A549 (cell line): ENCODE measurements around the gene DOCK6. TPM values are rescaled to one million over a fixed set of nuclear protein-coding genes. Genes with fewer than 3 reads are reported as not detected.

Experiments
- ATAC-seq, 2 experiments: fragments of 200-7000 bp in 1 of 2; fragments of >200 bp in 1 of 2; cut with Nextera tagmentation in 1 of 2; cut with Tn5 transposase in 1 of 2; 3 replicates each; pipeline versions ENCODE4 v1.8.0 to v1.9.1; 2018 to 2020; ENCODE audit warnings: mild to moderate bottlenecking in 1 of 2, moderate library complexity in 1 of 2
- CTCF ChIA-PET: fragments of 300-600 bp; sonication (Branson Sonifier 250); formaldehyde crosslinking; extraction: SDS; loops from one replicate; lab custom pipeline; 2021; ENCODE audit warnings: antibody characterized with exemption, inconsistent platforms; lab: Yijun Ruan, JAX
- POLR2A ChIA-PET: fragments of 350-600 bp; formaldehyde crosslinking; extraction: SDS; loops from one replicate; lab custom pipeline; 2021; ENCODE audit warnings: antibody characterized with exemption, inconsistent platforms; lab: Yijun Ruan, JAX
- DNase-seq, 2 experiments: peaks; one replicate each; pipeline versions ENCODE4 v3.0.0 to v3.0.0-alpha.2; 2011 to 2016; ENCODE audit warnings: low read depth in 1 of 2, low spot score in 1 of 2
- FAIRE-seq: peaks from 2 replicates; lab custom pipeline; 2011; peaks lifted over from hg19 to GRCh38; lab: Jason Lieb, UNC
- H3K27ac ChIP-seq, 2 experiments: fragments of >200 bp; sonication (Bioruptor Twin); formaldehyde crosslinking; 3 replicates each; pipeline ENCODE4 v1.5.1; 2016 to 2017
- H3K4me1 ChIP-seq: fragments of >200 bp; sonication (Bioruptor Twin); formaldehyde crosslinking; 3 replicates; pipeline ENCODE4 v1.6.1; 2016
- H3K4me2 ChIP-seq: fragments of >200 bp; sonication (Bioruptor Twin); formaldehyde crosslinking; 3 replicates; pipeline ENCODE4 v1.6.1; 2016
- H3K4me3 ChIP-seq: fragments of >200 bp; sonication (Bioruptor Twin); formaldehyde crosslinking; 3 replicates; pipeline ENCODE4 v1.5.1; 2016
- H3K9me3 ChIP-seq: fragments of >200 bp; sonication (Bioruptor Twin); formaldehyde crosslinking; 3 replicates; pipeline ENCODE4 v1.6.1; 2016
- BHLHE40 ChIP-seq: IDR thresholded peaks from 2 replicates; pipeline ENCODE4 v1.6.1; 2012; ENCODE audit warnings: low read depth, low read length, inconsistent platforms
- CBX8 ChIP-seq: fragments of 200-600 bp; sonication (generic); IDR thresholded peaks from 2 replicates; pipeline ENCODE4 v1.6.1; 2016
- EHF ChIP-seq: fragments of 250-450 bp; sonication (Bioruptor Pico); IDR thresholded peaks from 2 replicates; pipeline ENCODE4 v1.5.0; 2020; ENCODE audit warnings: mild to moderate bottlenecking
- EHMT2 ChIP-seq: fragments of 200-600 bp; sonication (generic); IDR thresholded peaks from 2 replicates; pipeline ENCODE4 v1.6.1; 2016; ENCODE audit warnings: antibody characterized with exemption, low read depth, mild to moderate bottlenecking, moderate library complexity
- ESRRA ChIP-seq: fragments of 150-350 bp; IDR thresholded peaks from 2 replicates; pipeline ENCODE4 v1.6.1; 2014; ENCODE audit warnings: mild to moderate bottlenecking, low read length, borderline replicate concordance
- HDAC2 ChIP-seq: fragments of 200-600 bp; sonication (generic); IDR thresholded peaks from 2 replicates; pipeline ENCODE4 v1.6.1; 2016
- HOXA7 ChIP-seq: fragments of 250-450 bp; sonication (Bioruptor Pico); IDR thresholded peaks from 2 replicates; pipeline ENCODE4 v1.5.0; 2020; ENCODE audit warnings: mild to moderate bottlenecking, moderate library complexity
- JUN ChIP-seq, 2 experiments: fragments of >200 bp; sonication (Bioruptor Twin); formaldehyde crosslinking; IDR thresholded peaks; 2 replicates in 1 of 2; 3 replicates in 1 of 2; pipeline ENCODE4 v1.6.1; 2016 to 2017
- KDM1A ChIP-seq: fragments of 200-600 bp; sonication (generic); IDR thresholded peaks from 2 replicates; pipeline ENCODE4 v1.6.1; 2016; ENCODE audit warnings: low read depth, mild to moderate bottlenecking
- KDM5A ChIP-seq: fragments of 200-600 bp; sonication (generic); IDR thresholded peaks from 2 replicates; pipeline ENCODE4 v1.6.1; 2016; ENCODE audit warnings: antibody characterized with exemption, mild to moderate bottlenecking
- MAFK ChIP-seq: fragments of 450-650 bp; IDR thresholded peaks from 2 replicates; pipeline ENCODE4 v1.6.1; 2014; ENCODE audit not compliant: partially characterized antibody
- MAZ ChIP-seq: fragments of 150-350 bp; IDR thresholded peaks from 2 replicates; pipeline ENCODE4 v1.6.1; 2014; ENCODE audit warnings: antibody characterized with exemption, low read depth, low read length, borderline replicate concordance
- NFE2L2 ChIP-seq: fragments of 150-350 bp; conservative IDR thresholded peaks from 2 replicates; pipeline ENCODE4 v1.6.1; 2014; ENCODE audit warnings: low read length
- POLR2A ChIP-seq: IDR thresholded peaks from 2 replicates; pipeline ENCODE4 v1.6.1; 2012; ENCODE audit warnings: mild to moderate bottlenecking, low read length
- POLR2AphosphoS2 ChIP-seq: conservative IDR thresholded peaks from 2 replicates; pipeline ENCODE4 v1.6.1; 2012; ENCODE audit warnings: low read length, improper control_type of control experiment, inconsistent platforms
- RCOR1 ChIP-seq: fragments of 150-350 bp; IDR thresholded peaks from 2 replicates; pipeline ENCODE4 v1.6.1; 2014; ENCODE audit warnings: antibody characterized with exemption, low read length, low read depth
- RFX5 ChIP-seq: fragments of 450-650 bp; IDR thresholded peaks from 2 replicates; pipeline ENCODE4 v1.7.1; 2014; ENCODE audit warnings: antibody characterized with exemption, mild to moderate bottlenecking, moderate library complexity
- SREBF2 ChIP-seq: fragments of 450-650 bp; IDR thresholded peaks from 2 replicates; pipeline ENCODE4 v1.6.1; 2014; ENCODE audit warnings: mild to moderate bottlenecking, moderate library complexity
- TFCP2L1 ChIP-seq: fragments of 250-450 bp; sonication (Bioruptor Pico); IDR thresholded peaks from 2 replicates; pipeline ENCODE4 v1.5.0; 2021; ENCODE audit warnings: mild to moderate bottlenecking
- TP53 ChIP-seq: fragments of 250-450 bp; sonication (Bioruptor Pico); IDR thresholded peaks from 2 replicates; pipeline ENCODE4 v1.5.0; 2021; ENCODE audit warnings: mild to moderate bottlenecking, moderate library complexity
- ZSCAN20 ChIP-seq: fragments of 250-450 bp; sonication (Bioruptor Pico); IDR thresholded peaks from 2 replicates; pipeline ENCODE4 v1.8.0; 2022; ENCODE audit warnings: mild to moderate bottlenecking, moderate library complexity
- WGBS: methylation state at CpG from one replicate; pipeline ENCODE4 v1.1.6; 2017; ENCODE audit errors: missing lambda C conversion rate; 5-methylcytosine and 5-hydroxymethylcytosine counted together
- polyA plus RNA-seq, 4 experiments: library from polyadenylated mRNA; depleted of rRNA in 3 of 4; stranded (reverse); fragments of >200 nt; fragmentation: RNase III in 1 of 4; extraction: RNeasy Plus Mini Kit Qiagen cat#74134 plus additional on column Dnase treatment in 1 of 4; gene quantifications; 2 replicates in 3 of 4; 3 replicates in 1 of 4; pipeline ENCODE4 v1.2.3, GENCODE V29; 2011 to 2017
- TF ChIP-seq, protein P1 (sequence below): fragments of >200 bp; sonication (Bioruptor Twin); formaldehyde crosslinking; IDR thresholded peaks from 3 replicates; pipeline ENCODE4 v1.5.1; 2016
- TF ChIP-seq, protein P2 (sequence below): IDR thresholded peaks from 2 replicates; pipeline ENCODE4 v1.6.1; 2012
- TF ChIP-seq, protein P3 (sequence below): IDR thresholded peaks from 2 replicates; pipeline ENCODE4 v1.6.1; 2012; ENCODE audit warnings: low read depth, borderline replicate concordance
- TF ChIP-seq, protein P4 (sequence below): IDR thresholded peaks from 2 replicates; pipeline ENCODE4 v1.6.1; 2012
- TF ChIP-seq, protein P5 (sequence below): fragments of 250-450 bp; sonication (Bioruptor Pico); IDR thresholded peaks from 2 replicates; pipeline ENCODE4 v1.5.0; 2021; ENCODE audit warnings: mild to moderate bottlenecking, moderate library complexity, borderline replicate concordance

Gene DOCK6
- polyA plus RNA-seq, 2 of the 4 experiments (the other 2 are of a cell fraction), result 7.6 to 8.0 TPM

DNA sequence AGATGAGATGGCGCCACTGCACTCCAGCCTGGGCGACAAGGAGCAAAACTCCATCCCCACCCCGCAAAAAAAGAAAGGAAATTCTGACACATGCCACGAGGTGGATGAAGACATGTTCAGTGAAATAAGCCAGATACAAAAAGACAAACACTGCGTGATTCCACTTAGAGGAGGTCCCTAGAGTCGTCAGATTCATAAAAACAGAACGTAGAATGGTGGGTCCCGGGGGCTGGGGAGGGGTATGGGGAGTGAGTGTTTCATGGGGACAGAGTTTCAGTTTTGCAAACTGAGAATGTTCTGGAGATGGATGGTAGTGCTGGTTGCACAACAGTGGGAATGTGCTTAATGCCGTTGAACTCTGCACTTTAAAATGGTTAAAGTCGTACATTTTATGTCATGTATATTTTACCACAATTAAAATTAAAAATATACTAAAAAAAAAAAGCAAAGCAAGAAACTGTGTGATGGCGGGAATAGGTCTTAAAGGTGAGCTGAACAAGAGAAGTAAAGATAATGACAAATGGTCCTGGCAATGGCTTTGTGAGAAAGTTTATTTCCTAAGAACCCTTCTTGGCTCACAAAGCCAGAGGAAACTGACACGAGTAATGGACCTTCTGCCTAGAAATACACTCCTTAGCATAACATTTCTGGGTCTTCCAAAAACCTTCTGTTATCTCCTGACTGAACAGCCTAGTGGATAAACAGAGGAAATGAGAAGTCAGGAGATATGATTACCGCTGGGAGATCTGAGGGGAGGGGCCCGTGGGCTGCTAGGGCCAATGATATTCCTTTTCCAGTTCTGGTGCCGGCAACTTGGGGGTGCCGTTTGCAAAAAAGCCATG, 102.5 kb downstream of the DOCK6 start:
- H3K4me2 ChIP-seq, result no peak overlapping the region
- no peak overlapping the region for H3K27ac ChIP-seq
- H3K9me3 ChIP-seq, result 0 out of 3 replicates have a peak, but pooled peaks cover 2% of the 10 kb centered on the region
- FAIRE-seq (no peak), ATAC-seq (no peak), DNase-seq (no peak)
- POLR2A ChIA-PET, result interaction anchor here (0.6 kb wide), 1 partner anchor 18 kb away, joined by 3 read pairs; no protein-coding TSS in a partner anchor
- 65% methylated on average over 16 of the region's 16 CpGs for WGBS
- no peaks in the 10 kb centered on the region; the same call in 2 of the 3 replicates for H3K4me1 ChIP-seq
- CTCF ChIA-PET, result no interaction called here
- H3K4me3 ChIP-seq, result no peak overlapping the region
- no peak for TF ChIP-seq KDM1A
- TF ChIP-seq EHMT2, result no peak
- TF ChIP-seq POLR2A, result no peak
- no peak for TF ChIP-seq CBX8
- TF ChIP-seq, protein P1, sequence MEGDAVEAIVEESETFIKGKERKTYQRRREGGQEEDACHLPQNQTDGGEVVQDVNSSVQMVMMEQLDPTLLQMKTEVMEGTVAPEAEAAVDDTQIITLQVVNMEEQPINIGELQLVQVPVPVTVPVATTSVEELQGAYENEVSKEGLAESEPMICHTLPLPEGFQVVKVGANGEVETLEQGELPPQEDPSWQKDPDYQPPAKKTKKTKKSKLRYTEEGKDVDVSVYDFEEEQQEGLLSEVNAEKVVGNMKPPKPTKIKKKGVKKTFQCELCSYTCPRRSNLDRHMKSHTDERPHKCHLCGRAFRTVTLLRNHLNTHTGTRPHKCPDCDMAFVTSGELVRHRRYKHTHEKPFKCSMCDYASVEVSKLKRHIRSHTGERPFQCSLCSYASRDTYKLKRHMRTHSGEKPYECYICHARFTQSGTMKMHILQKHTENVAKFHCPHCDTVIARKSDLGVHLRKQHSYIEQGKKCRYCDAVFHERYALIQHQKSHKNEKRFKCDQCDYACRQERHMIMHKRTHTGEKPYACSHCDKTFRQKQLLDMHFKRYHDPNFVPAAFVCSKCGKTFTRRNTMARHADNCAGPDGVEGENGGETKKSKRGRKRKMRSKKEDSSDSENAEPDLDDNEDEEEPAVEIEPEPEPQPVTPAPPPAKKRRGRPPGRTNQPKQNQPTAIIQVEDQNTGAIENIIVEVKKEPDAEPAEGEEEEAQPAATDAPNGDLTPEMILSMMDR, result no peak

DNA sequence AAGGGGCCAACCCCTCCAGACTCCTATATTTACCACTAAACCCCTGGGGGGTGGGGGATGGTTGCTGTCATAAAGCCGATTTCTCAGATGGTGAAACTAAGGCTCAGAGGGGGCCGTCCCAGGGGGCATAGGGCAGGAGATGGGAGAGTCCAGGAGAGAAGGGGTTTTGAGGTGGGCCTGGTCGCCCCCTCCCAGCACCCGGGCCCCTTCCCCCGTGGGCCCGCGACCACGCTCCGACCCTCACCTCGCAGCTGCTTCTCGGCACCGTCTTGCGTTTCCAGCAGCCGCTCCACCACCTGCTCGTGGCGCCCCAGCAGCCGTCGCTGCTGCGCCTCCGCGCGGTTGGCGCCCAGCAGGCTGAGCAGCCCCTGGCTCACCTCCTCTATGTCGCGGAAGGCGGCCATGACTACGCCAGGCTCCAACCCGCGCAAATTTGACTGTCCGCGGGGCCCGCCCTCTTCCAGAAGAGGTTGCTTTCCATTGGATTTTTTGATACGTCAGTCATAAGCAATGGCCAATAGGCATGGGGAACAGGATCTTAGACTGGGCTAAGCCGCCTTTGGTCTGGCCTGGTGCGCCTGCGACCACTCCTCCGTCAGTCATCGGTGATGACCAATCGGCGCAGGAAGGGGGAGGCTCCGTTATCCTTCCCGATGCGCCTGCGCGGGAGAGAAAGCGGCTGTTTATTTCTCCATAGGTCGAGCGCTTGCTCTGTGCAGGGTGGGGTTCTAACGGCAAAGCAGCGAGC, 106.8 kb downstream of the DOCK6 start, which contains the start of gene SPC24:
SPC24 (minus strand) TSS at position 410 of the 748 bp plus-strand sequence; CDS start at position 404, 6 bp downstream.
- WGBS, result 0% methylated on average over 14 of the region's 50 CpGs
- CTCF ChIA-PET, result interaction anchor here (0.8 to 1.3 kb wide), 4 partner anchors 18 to 327 kb away, joined by 3 to 4 read pairs (median 4); no protein-coding TSS in a partner anchor
- Histone ChIP-seq H3K4me3 (peak within 1 kb of the TSS; percentile 89), H3K4me1 (peaks cover 26% of the 10 kb centered on the region), H3K27ac (peak within 1 kb of the TSS; percentile 86 to 95), H3K4me2 (peak within 1 kb of the TSS; percentile 73), H3K9me3 (0 out of 3 replicates have a peak, but pooled peaks cover 1% of the 10 kb centered on the region)
- DNase-seq, result peak; percentile 97 to 98
- POLR2A ChIA-PET, result no interaction called here
- TF ChIP-seq, protein P2, sequence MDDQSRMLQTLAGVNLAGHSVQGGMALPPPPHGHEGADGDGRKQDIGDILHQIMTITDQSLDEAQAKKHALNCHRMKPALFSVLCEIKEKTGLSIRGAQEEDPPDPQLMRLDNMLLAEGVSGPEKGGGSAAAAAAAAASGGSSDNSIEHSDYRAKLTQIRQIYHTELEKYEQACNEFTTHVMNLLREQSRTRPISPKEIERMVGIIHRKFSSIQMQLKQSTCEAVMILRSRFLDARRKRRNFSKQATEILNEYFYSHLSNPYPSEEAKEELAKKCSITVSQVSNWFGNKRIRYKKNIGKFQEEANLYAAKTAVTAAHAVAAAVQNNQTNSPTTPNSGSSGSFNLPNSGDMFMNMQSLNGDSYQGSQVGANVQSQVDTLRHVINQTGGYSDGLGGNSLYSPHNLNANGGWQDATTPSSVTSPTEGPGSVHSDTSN, result peak; percentile 89
- TF ChIP-seq MAFK, result peak; percentile 3
- TF ChIP-seq, protein P3, sequence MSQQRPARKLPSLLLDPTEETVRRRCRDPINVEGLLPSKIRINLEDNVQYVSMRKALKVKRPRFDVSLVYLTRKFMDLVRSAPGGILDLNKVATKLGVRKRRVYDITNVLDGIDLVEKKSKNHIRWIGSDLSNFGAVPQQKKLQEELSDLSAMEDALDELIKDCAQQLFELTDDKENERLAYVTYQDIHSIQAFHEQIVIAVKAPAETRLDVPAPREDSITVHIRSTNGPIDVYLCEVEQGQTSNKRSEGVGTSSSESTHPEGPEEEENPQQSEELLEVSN, result peak; percentile 27; the same call in 1 of the 2 replicates
- TF ChIP-seq POLR2A, result peak; percentile 37; the same call in 1 of the 2 replicates
- TF ChIP-seq, protein P4, sequence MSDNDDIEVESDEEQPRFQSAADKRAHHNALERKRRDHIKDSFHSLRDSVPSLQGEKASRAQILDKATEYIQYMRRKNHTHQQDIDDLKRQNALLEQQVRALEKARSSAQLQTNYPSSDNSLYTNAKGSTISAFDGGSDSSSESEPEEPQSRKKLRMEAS, result peak; percentile 38; the same call in 1 of the 2 replicates
- TF ChIP-seq, protein P5, sequence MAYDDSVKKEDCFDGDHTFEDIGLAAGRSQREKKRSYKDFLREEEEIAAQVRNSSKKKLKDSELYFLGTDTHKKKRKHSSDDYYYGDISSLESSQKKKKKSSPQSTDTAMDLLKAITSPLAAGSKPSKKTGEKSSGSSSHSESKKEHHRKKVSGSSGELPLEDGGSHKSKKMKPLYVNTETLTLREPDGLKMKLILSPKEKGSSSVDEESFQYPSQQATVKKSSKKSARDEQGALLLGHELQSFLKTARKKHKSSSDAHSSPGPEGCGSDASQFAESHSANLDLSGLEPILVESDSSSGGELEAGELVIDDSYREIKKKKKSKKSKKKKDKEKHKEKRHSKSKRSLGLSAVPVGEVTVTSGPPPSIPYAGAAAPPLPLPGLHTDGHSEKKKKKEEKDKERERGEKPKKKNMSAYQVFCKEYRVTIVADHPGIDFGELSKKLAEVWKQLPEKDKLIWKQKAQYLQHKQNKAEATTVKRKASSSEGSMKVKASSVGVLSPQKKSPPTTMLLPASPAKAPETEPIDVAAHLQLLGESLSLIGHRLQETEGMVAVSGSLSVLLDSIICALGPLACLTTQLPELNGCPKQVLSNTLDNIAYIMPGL (CRISPR knock-in tag), result no peak
- TF ChIP-seq TFCP2L1 (CRISPR knock-in tag), result no peak
- TF ChIP-seq KDM5A, result peak; percentile 84
- FAIRE-seq, result no peak
- peak; percentile 96 to 99 for ATAC-seq

DNA sequence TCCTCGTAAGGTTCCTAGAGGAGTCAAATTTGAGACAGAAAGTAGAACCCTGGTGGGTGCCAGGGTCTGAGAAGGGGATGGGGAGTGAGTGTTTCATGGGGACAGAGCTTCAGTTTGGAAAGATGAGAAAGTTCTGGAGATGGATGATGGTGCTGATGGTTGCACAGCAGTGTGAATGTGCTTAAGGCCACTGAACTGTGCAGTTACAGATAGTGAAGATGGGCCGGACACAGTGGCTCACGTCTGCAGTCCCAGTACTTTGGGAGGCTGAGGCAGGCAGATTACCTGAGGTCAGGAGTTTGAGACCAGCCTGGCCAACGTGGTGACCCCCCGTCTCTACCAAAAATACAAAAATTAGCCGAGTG, 107.7 kb downstream of the DOCK6 start:
- Histone ChIP-seq H3K27ac (peak overlapping the region; percentile 86 to 95; a peak in 5 of 6 replicates), H3K4me1 (peaks cover 26% of the 10 kb centered on the region), H3K4me3 (peak overlapping the region; percentile 89), H3K9me3 (no peaks in the 10 kb centered on the region), H3K4me2 (peak overlapping the region; percentile 73)
- no peak for ATAC-seq
- CTCF ChIA-PET, result interaction anchor here (1.0 to 3.1 kb wide), 6 partner anchors 10 to 328 kb away, joined by 3 to 15 read pairs (median 4); no protein-coding TSS in a partner anchor
- 15% methylated on average over 6 of the region's 6 CpGs for WGBS
- POLR2A ChIA-PET, result no interaction called here
- DNase-seq, result no peak
- no peak for FAIRE-seq
- TF ChIP-seq POLR2AphosphoS2, result no peak
- TF ChIP-seq KDM1A, result no peak
- no peak for TF ChIP-seq SREBF2
- no peak for TF ChIP-seq TFCP2L1 (CRISPR knock-in tag)
- TF ChIP-seq RCOR1, result no peak
- no peak for TF ChIP-seq HOXA7
- TF ChIP-seq ZSCAN20 (CRISPR knock-in tag), result no peak
- no peak for TF ChIP-seq JUN (IDR thresholded peaks at IDR 0.05)
- no peak for TF ChIP-seq BHLHE40
- TF ChIP-seq MAZ, result no peak
- TF ChIP-seq TP53 (CRISPR knock-in tag), result no peak
- no peak for TF ChIP-seq ESRRA
- TF ChIP-seq NFE2L2, result no peak
- TF ChIP-seq, protein P4, result no peak
- TF ChIP-seq EHF (CRISPR knock-in tag), result no peak
- no peak for TF ChIP-seq RFX5
- TF ChIP-seq HDAC2, result no peak
